MM.1S (cell line): Measurements from ENCODE around the gene IL2RA.

Source experiments
- DNase-seq: peaks from one replicate; pipeline ENCODE4 v3.0.0-alpha.2; 2015
- H2AFZ ChIP-seq: fragments of 300-600 bp; sonication (generic); 2 replicates; pipeline ENCODE4 v1.6.0; 2016; ENCODE audit warnings: antibody characterized with exemption, low read length
- H3F3A ChIP-seq: fragments of 300-600 bp; sonication (generic); 2 replicates; pipeline ENCODE4 v1.6.1; 2016; ENCODE audit warnings: mild to moderate bottlenecking, antibody characterized with exemption, low read length, moderate library complexity, mixed read lengths; ENCODE audit not compliant: insufficient read depth
- H3K27ac ChIP-seq: fragments of 300-600 bp; sonication (generic); 2 replicates; pipeline ENCODE4 v1.5.1; 2016; ENCODE audit warnings: mild to moderate bottlenecking, low read length
- H3K27me3 ChIP-seq: fragments of 300-600 bp; sonication (generic); replicated peaks from 2 replicates; pipeline ENCODE4 v1.6.0; 2016; ENCODE audit warnings: low read length; ENCODE audit not compliant: insufficient read depth
- H3K36me3 ChIP-seq: fragments of 300-600 bp; sonication (generic); replicated peaks from 2 replicates; pipeline ENCODE4 v1.6.1; 2016; ENCODE audit warnings: mild to moderate bottlenecking, low read length, mixed read lengths; ENCODE audit not compliant: insufficient read depth
- H3K4me1 ChIP-seq: fragments of 300-600 bp; sonication (generic); 2 replicates; pipeline ENCODE4 v1.6.1; 2016; ENCODE audit warnings: low read length, mixed read lengths
- H3K4me2 ChIP-seq: fragments of 300-600 bp; sonication (generic); 2 replicates; pipeline ENCODE4 v1.6.0; 2016; ENCODE audit warnings: low read depth, low read length
- H3K4me3 ChIP-seq: fragments of 300-600 bp; sonication (generic); 2 replicates; pipeline ENCODE4 v1.5.1; 2016; ENCODE audit warnings: low read length, mixed read lengths
- H3K79me2 ChIP-seq: fragments of 300-600 bp; sonication (generic); 2 replicates; pipeline ENCODE4 v1.6.1; 2016; ENCODE audit warnings: mixed run types, low read length, mixed read lengths
- H3K9ac ChIP-seq: fragments of 300-600 bp; sonication (generic); 2 replicates; pipeline ENCODE4 v1.6.1; 2016; ENCODE audit warnings: low read length, mixed read lengths
- H3K9me2 ChIP-seq: fragments of 300-600 bp; sonication (generic); replicated peaks from 2 replicates; pipeline ENCODE4 v1.6.1; 2016; ENCODE audit warnings: mild to moderate bottlenecking, low read length, mixed read lengths; ENCODE audit not compliant: insufficient read depth
- H3K9me3 ChIP-seq: fragments of 300-600 bp; sonication (generic); replicated peaks from 2 replicates; pipeline ENCODE4 v1.6.1; 2016; ENCODE audit warnings: mild to moderate bottlenecking, low read length, mixed read lengths; ENCODE audit not compliant: insufficient read depth
- H4K20me1 ChIP-seq: fragments of 300-600 bp; sonication (generic); 2 replicates; pipeline ENCODE4 v1.6.1; 2016; ENCODE audit warnings: mild to moderate bottlenecking, low read length, moderate library complexity, mixed read lengths; ENCODE audit not compliant: insufficient read depth
- CTCF ChIP-seq: fragments of 300-600 bp; sonication (generic); IDR thresholded peaks from 2 replicates; pipeline ENCODE4 v1.5.1; 2016; ENCODE audit warnings: antibody characterized with exemption, low read length, mixed read lengths
- EZH2 ChIP-seq: fragments of 300-600 bp; sonication (generic); optimal IDR thresholded peaks from 2 replicates; pipeline ENCODE3; 2017; ENCODE audit warnings: low read depth, mild to moderate bottlenecking, antibody characterized with exemption, low read length, mixed read lengths
- EZH2phosphoT487 ChIP-seq: fragments of 300-600 bp; sonication (generic); IDR thresholded peaks from 2 replicates; pipeline ENCODE4 v1.6.1; 2018; ENCODE audit warnings: antibody characterized with exemption, low read length

IL2RA gene

GRCh38 chr10:6061056-6061455 lies 1.1 kb downstream of the IL2RA start:
- no peaks in the 10 kb centered on the region for H3K36me3 ChIP-seq
- no peaks in the 10 kb centered on the region for H4K20me1 ChIP-seq
- no peaks in the 10 kb centered on the region for H3K79me2 ChIP-seq
- H3F3A ChIP-seq = no peaks in the 10 kb centered on the region
- TF ChIP-seq EZH2 (no peak), CTCF (no peak), EZH2phosphoT487 (no peak)
- no peak overlapping the region for H3K4me2 ChIP-seq
- no peaks in the 10 kb centered on the region for H3K9me2 ChIP-seq
- no peak overlapping the region for H3K9ac ChIP-seq
- peaks cover 61% of the 10 kb centered on the region for H3K27me3 ChIP-seq
- no peak for DNase-seq
- no peaks in the 10 kb centered on the region for H3K9me3 ChIP-seq
- H3K4me1 ChIP-seq = no peaks in the 10 kb centered on the region
- no peak overlapping the region for H3K27ac ChIP-seq
- no peak overlapping the region for H2AFZ ChIP-seq
- no peak overlapping the region for H3K4me3 ChIP-seq

- TF ChIP-seq CTCF = no peak
- TF ChIP-seq EZH2 = no peak
- no peak for TF ChIP-seq EZH2phosphoT487
- DNase-seq = no peak
- H3K4me2 ChIP-seq = no peak overlapping the region
These were observed 2.7 kb downstream of the IL2RA start for GRCh38 chr10:6059506-6059905.

GRCh38 chr10:6058682-6059475 lies 3.3 kb downstream of the IL2RA start:
- H4K20me1 ChIP-seq = no peaks in the 10 kb centered on the region
- no peaks in the 10 kb centered on the region for H3K9me2 ChIP-seq
- H3K9me3 ChIP-seq = no peaks in the 10 kb centered on the region
- H3F3A ChIP-seq = no peaks in the 10 kb centered on the region
- no peaks in the 10 kb centered on the region for H3K36me3 ChIP-seq
- no peak overlapping the region for H3K4me2 ChIP-seq
- peaks cover 77% of the 10 kb centered on the region for H3K27me3 ChIP-seq
- DNase-seq = no peak
- TF ChIP-seq EZH2 (no peak), CTCF (no peak), EZH2phosphoT487 (no peak)
- H3K9ac ChIP-seq = no peak overlapping the region
- no peak overlapping the region for H2AFZ ChIP-seq
- H3K27ac ChIP-seq = no peak overlapping the region
- no peaks in the 10 kb centered on the region for H3K79me2 ChIP-seq
- H3K4me3 ChIP-seq = no peak overlapping the region
- H3K4me1 ChIP-seq = no peaks in the 10 kb centered on the region

More at GRCh38 chr10:6059506-6059905, 2.7 kb downstream of the IL2RA start:
- Histone ChIP-seq H4K20me1 (no peaks in the 10 kb centered on the region), H3K36me3 (no peaks in the 10 kb centered on the region), H2AFZ (no peak overlapping the region), H3K9me2 (no peaks in the 10 kb centered on the region), H3K27ac (no peak overlapping the region), H3F3A (no peaks in the 10 kb centered on the region), H3K79me2 (no peaks in the 10 kb centered on the region), H3K9ac (no peak overlapping the region), H3K4me3 (no peak overlapping the region), H3K27me3 (peaks cover 71% of the 10 kb centered on the region), H3K9me3 (no peaks in the 10 kb centered on the region), H3K4me1 (no peaks in the 10 kb centered on the region)
